ENCODE data around the gene CLK1. TPM values are rescaled to one million over a fixed set of nuclear protein-coding genes. Genes with fewer than 3 reads are reported as not detected.
A peak's percentile ranks its signal among the peaks of the same experiment; 100 is the strongest.

Gene CLK1
- total and polyA plus RNA-seq, 2 donors (not counting 3 experiments of a cell fraction or from before 2014, with no cell fraction given), result 61.4 to 92.4 TPM

DNA sequence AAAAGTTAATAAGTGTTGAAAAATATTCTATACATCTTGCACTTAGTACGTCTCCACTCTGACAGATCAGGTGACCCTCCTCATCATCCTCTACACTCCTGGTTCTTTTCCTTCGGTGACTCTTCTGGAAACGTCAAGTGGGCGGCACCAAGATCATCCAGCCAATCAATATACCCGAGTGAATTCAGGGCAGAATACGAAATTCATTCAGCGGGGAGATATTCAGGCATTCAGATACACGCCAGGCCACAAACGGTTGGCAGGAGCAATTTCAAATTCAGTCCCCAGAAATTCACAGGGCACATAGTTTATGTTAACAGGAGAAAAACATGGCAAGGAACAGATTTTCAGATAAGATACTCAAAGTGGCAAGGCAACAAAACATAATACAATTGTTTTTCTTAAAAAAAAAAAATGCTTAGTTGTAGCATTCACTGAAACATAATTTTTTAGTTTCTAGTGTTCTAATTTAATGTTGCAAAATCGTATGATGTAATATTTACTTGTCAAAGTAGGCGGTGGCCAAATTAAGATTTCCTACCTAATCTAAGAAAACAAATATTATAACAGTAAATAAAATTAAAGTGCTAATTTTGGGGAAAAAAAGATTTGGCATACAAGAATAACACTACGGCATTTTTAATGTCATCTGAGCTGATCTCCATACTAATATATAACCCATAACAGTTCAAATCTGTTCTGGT lies 4.2 kb downstream of the CLK1 start:
- H3K27ac ChIP-seq (ENCODE audit: insufficient read depth, low read depth, low read length), result no peak overlapping the region
- peak overlapping the region; percentile 95 for H3K4me2 ChIP-seq (ENCODE audit: insufficient read depth, low read length)
- ChIA-PET POLR2A (no interaction called here), CTCF (no interaction called here)
- peaks cover 23% of the 10 kb centered on the region for H3K4me1 ChIP-seq (ENCODE audit: control insufficient read depth, extremely low read depth, insufficient read depth, low read length)
- H3K27me3 ChIP-seq (ENCODE audit: control insufficient read depth in 2 of 2, insufficient read depth in 2 of 2, low read length in 2 of 2), result no peaks in the 10 kb centered on the region
- dilution Hi-C loops (cut with MboI; ENCODE audit: extremely low pct_ligation_motif_present, low sequenced_read_pairs), result no loop called here
- H3K79me2 ChIP-seq (ENCODE audit: control insufficient read depth, insufficient read depth, low read length), result peaks cover 80% of the 10 kb centered on the region
- H3K9me3 ChIP-seq (replicated peaks; ENCODE audit: control insufficient read depth, insufficient read depth, low read length), result no peaks in the 10 kb centered on the region
- peak overlapping the region; percentile 63 for H3K9ac ChIP-seq (replicated peaks; ENCODE audit: extremely low read depth, insufficient read depth, low read length)
- no peaks in the 10 kb centered on the region for H3K9me1 ChIP-seq (replicated peaks; ENCODE audit: control insufficient read depth, extremely low read depth, insufficient read depth, low read length)
- peak; percentile 49 for DNase-seq (ENCODE audit: low read depth, low spot score)
- TF ChIP-seq, protein P1, sequence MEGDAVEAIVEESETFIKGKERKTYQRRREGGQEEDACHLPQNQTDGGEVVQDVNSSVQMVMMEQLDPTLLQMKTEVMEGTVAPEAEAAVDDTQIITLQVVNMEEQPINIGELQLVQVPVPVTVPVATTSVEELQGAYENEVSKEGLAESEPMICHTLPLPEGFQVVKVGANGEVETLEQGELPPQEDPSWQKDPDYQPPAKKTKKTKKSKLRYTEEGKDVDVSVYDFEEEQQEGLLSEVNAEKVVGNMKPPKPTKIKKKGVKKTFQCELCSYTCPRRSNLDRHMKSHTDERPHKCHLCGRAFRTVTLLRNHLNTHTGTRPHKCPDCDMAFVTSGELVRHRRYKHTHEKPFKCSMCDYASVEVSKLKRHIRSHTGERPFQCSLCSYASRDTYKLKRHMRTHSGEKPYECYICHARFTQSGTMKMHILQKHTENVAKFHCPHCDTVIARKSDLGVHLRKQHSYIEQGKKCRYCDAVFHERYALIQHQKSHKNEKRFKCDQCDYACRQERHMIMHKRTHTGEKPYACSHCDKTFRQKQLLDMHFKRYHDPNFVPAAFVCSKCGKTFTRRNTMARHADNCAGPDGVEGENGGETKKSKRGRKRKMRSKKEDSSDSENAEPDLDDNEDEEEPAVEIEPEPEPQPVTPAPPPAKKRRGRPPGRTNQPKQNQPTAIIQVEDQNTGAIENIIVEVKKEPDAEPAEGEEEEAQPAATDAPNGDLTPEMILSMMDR (IDR thresholded peaks at IDR 0.05; ENCODE audit: extremely low read depth in 1 of 2, insufficient read depth in 1 of 2, low read depth in 1 of 2, low read length in 2 of 2), result no peak
- no peak for TF ChIP-seq EZH2 (IDR thresholded peaks at IDR 0.05; ENCODE audit: borderline replicate concordance, low read depth, low read length, severe bottlenecking)
- TF ChIP-seq FOS (IDR thresholded peaks at IDR 0.05; ENCODE audit: borderline replicate concordance, insufficient read depth, low read length), result no peak
- TF ChIP-seq GATA2 (IDR thresholded peaks at IDR 0.05; ENCODE audit: insufficient read depth, insufficient read length, low read depth, low read length), result no peak
- no peak for TF ChIP-seq JUN (IDR thresholded peaks at IDR 0.05; ENCODE audit: borderline replicate concordance, insufficient read depth, insufficient read length, low read depth)
- no peak for TF ChIP-seq POLR2AphosphoS5 (IDR thresholded peaks at IDR 0.05; ENCODE audit: insufficient read depth, low read depth, low read length)
- TF ChIP-seq, protein P2, sequence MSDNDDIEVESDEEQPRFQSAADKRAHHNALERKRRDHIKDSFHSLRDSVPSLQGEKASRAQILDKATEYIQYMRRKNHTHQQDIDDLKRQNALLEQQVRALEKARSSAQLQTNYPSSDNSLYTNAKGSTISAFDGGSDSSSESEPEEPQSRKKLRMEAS (IDR thresholded peaks at IDR 0.05; ENCODE audit: insufficient read depth, insufficient read length), result no peak
- no peak for TF ChIP-seq MYC (IDR thresholded peaks at IDR 0.05; ENCODE audit: low read depth, low read length)
- H2AFZ ChIP-seq (ENCODE audit: low read depth, low read length), result no peak overlapping the region
- FAIRE-seq, result peak; percentile 53
- intact Hi-C loops (cut with micrococcal nuclease), result loop anchor here (5.0 kb wide), 1 partner anchor 93 kb away; no protein-coding TSS in a partner anchor
- peaks cover 17% of the 10 kb centered on the region for H4K20me1 ChIP-seq (replicated peaks; ENCODE audit: control insufficient read depth, extremely low read depth, insufficient read depth, low read length)
- H3K4me3 ChIP-seq (replicated peaks in 1 of 3; ENCODE audit: insufficient read depth in 1 of 3, low read depth in 1 of 3, low read length in 3 of 3), result peak overlapping the region in 1 of 3 experiments; percentile 20
- H3K36me3 ChIP-seq (ENCODE audit: control insufficient read depth in 2 of 2, extremely low read depth in 1 of 2, insufficient read depth in 2 of 2, low read length in 2 of 2), result peaks cover 31 to 32% of the 10 kb centered on the region in 2 experiments
- BruUV-seq (replicated peaks), result no TSS peak

Data from endothelial cell of umbilical vein (primary cell).